ENCODE measurements around the gene BCAR1.
A peak's percentile ranks its signal among the peaks of the same experiment; 100 is the strongest.
"Not testable (repeated sequence)": the region's sequence is repeated elsewhere in the genome, so short reads cannot be mapped to it uniquely, and the experiment has no call there.

BCAR1 gene

GRCh38 chr16:75251280-75252048, at the start of gene BCAR1:
BCAR1 (minus strand) TSS chr16:75251624; CDS start chr16:75251482, 142 bp downstream.
- DNase-seq (ENCODE audit: low read depth in 2 of 2), result no peak

GRCh38 chr16:75298267-75298666, 46.8 kb upstream of the BCAR1 start:
- DNase-seq (ENCODE audit: low read depth in 2 of 2), result no peak

GRCh38 chr16:75296606-75297005, 45.2 kb upstream of the BCAR1 start:
- no peak for DNase-seq (ENCODE audit: low read depth in 2 of 2)

GRCh38 chr16:75294773-75295459, 43.5 kb upstream of the BCAR1 start:
- DNase-seq (ENCODE audit: low read depth in 2 of 2), result no peak

GRCh38 chr16:75293772-75294171, 42.3 kb upstream of the BCAR1 start:
- no peak for DNase-seq (ENCODE audit: low read depth in 2 of 2)

- DNase-seq (ENCODE audit: low read depth in 2 of 2), result no peak
Observed at GRCh38 chr16:75293173-75293572, 41.7 kb upstream of the BCAR1 start.

GRCh38 chr16:75292691-75293090, 41.3 kb upstream of the BCAR1 start:
- no peak for DNase-seq (ENCODE audit: low read depth in 2 of 2)

- DNase-seq (ENCODE audit: low read depth in 2 of 2), result no peak
Observed at GRCh38 chr16:75289189-75289588, 37.8 kb upstream of the BCAR1 start.

- DNase-seq (ENCODE audit: low read depth in 2 of 2), result peak; percentile 54 to 58
Observed at GRCh38 chr16:75288596-75289120, 37.2 kb upstream of the BCAR1 start.

GRCh38 chr16:75288181-75288580, 36.8 kb upstream of the BCAR1 start:
- no peak for DNase-seq (ENCODE audit: low read depth in 2 of 2)

- no peak for DNase-seq (ENCODE audit: low read depth in 2 of 2)
Observed at GRCh38 chr16:75287708-75288107, 36.3 kb upstream of the BCAR1 start.

- no peak for DNase-seq (ENCODE audit: low read depth in 2 of 2)
Observed at GRCh38 chr16:75286389-75286788, 35.0 kb upstream of the BCAR1 start.

GRCh38 chr16:75282466-75283281, 31.2 kb upstream of the BCAR1 start:
- no peak for DNase-seq (ENCODE audit: low read depth in 2 of 2)

GRCh38 chr16:75281826-75282225, 30.4 kb upstream of the BCAR1 start:
- DNase-seq (ENCODE audit: low read depth in 2 of 2), result no peak

GRCh38 chr16:75281009-75281408, 29.6 kb upstream of the BCAR1 start:
- not testable (repeated sequence) for DNase-seq (ENCODE audit: low read depth in 2 of 2)

- no peak for DNase-seq (ENCODE audit: low read depth in 2 of 2)
Observed at GRCh38 chr16:75280331-75280804, 28.9 kb upstream of the BCAR1 start.

- DNase-seq (ENCODE audit: low read depth in 2 of 2), result no peak
Observed at GRCh38 chr16:75279305-75279704, 27.9 kb upstream of the BCAR1 start.

GRCh38 chr16:75273054-75273925, 21.9 kb upstream of the BCAR1 start:
- DNase-seq (ENCODE audit: low read depth in 2 of 2), result no peak

GRCh38 chr16:75272629-75273028, 21.2 kb upstream of the BCAR1 start:
- DNase-seq (ENCODE audit: low read depth in 2 of 2), result not testable (repeated sequence)

GRCh38 chr16:75272097-75272551, 20.7 kb upstream of the BCAR1 start:
- DNase-seq (ENCODE audit: low read depth in 2 of 2), result no peak

Data from stimulated activated CD8-positive, alpha-beta memory T cell treated with anti-CD3 and anti-CD28 coated beads, Interleukin-15, amount 100 ng/mL, for 48 hours (primary cell).